Mammary epithelial cell (primary cell): ENCODE measurements around the gene ANK2.

ENCODE experiments used
- EZH2 ChIP-seq: IDR thresholded peaks from 2 replicates; pipeline ENCODE4 v1.6.1; 2012; ENCODE audit warnings: low read length, inconsistent platforms, borderline replicate concordance
- TF ChIP-seq, protein P1 (sequence below), 2 donors: IDR thresholded peaks in 1 of 2; conservative IDR thresholded peaks in 1 of 2; 2 replicates each; pipeline ENCODE4 v1.5.1; 2011 to 2012; ENCODE audit warnings: inconsistent platforms in 2 of 2, low read length in 2 of 2, mild to moderate bottlenecking in 2 of 2, control low read depth in 1 of 2, low read depth in 1 of 2; ENCODE audit not compliant: insufficient read depth in 1 of 2; ENCODE audit errors: extremely low read depth in 1 of 2

DNA sequence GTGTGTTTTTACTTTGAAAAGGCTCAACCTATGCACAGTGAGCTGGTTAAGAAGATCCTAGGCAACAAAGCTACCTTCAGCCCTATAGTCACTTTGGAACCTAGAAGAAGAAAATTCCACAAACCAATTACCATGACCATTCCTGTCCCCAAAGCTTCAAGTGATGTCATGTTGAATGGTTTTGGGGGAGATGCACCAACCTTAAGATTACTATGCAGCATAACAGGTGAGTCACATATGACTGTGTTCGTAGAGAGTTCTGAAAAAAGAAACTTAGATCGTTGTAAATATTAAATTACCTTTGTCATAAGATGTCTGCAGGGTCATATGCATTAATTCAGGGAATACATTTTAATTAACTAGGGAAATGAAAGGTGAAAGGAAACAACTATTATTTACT is 287.1 kb downstream of the ANK2 start:
- TF ChIP-seq, protein P1, sequence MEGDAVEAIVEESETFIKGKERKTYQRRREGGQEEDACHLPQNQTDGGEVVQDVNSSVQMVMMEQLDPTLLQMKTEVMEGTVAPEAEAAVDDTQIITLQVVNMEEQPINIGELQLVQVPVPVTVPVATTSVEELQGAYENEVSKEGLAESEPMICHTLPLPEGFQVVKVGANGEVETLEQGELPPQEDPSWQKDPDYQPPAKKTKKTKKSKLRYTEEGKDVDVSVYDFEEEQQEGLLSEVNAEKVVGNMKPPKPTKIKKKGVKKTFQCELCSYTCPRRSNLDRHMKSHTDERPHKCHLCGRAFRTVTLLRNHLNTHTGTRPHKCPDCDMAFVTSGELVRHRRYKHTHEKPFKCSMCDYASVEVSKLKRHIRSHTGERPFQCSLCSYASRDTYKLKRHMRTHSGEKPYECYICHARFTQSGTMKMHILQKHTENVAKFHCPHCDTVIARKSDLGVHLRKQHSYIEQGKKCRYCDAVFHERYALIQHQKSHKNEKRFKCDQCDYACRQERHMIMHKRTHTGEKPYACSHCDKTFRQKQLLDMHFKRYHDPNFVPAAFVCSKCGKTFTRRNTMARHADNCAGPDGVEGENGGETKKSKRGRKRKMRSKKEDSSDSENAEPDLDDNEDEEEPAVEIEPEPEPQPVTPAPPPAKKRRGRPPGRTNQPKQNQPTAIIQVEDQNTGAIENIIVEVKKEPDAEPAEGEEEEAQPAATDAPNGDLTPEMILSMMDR (conservative IDR thresholded peaks at IDR 0.05 in 1 of 2, IDR thresholded peaks at IDR 0.05 in 1 of 2; ENCODE audit: extremely low read depth in 1 of 2, insufficient read depth in 1 of 2, low read depth in 1 of 2, low read length in 2 of 2): no peak
- no peak for TF ChIP-seq EZH2
